ENCODE measurements around the gene DIMT1.
A peak's percentile ranks its signal among the peaks of the same experiment; 100 is the strongest.

DIMT1 gene

DNA sequence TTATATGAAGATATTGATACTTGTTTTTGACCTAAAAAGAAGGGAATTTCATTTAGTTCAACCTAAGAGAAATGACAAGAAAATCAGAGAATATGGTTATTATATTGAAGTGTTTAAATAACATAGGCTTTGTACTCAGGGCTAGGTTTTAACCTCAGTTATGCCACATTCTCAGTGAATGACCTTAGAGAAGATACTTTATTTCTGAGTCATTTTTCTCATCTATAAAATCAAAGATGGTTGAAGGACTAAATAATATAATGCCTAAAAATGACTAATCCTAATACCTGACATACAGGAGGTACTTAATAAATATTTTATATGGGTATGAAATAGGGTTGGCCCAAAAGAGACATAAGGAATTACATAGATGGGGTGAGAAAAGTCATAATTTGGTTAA lies 32.3 kb downstream of the DIMT1 start:
- DNase-seq: no peak

GRCh38 chr5:62369039-62369438 lies 34.7 kb downstream of the DIMT1 start:
- DNase-seq: no peak

GRCh38 chr5:62362701-62363100 lies 41.0 kb downstream of the DIMT1 start:
- peak in 7 of 56 donors; percentile 5 to 47 (median 13) for DNase-seq

DNA sequence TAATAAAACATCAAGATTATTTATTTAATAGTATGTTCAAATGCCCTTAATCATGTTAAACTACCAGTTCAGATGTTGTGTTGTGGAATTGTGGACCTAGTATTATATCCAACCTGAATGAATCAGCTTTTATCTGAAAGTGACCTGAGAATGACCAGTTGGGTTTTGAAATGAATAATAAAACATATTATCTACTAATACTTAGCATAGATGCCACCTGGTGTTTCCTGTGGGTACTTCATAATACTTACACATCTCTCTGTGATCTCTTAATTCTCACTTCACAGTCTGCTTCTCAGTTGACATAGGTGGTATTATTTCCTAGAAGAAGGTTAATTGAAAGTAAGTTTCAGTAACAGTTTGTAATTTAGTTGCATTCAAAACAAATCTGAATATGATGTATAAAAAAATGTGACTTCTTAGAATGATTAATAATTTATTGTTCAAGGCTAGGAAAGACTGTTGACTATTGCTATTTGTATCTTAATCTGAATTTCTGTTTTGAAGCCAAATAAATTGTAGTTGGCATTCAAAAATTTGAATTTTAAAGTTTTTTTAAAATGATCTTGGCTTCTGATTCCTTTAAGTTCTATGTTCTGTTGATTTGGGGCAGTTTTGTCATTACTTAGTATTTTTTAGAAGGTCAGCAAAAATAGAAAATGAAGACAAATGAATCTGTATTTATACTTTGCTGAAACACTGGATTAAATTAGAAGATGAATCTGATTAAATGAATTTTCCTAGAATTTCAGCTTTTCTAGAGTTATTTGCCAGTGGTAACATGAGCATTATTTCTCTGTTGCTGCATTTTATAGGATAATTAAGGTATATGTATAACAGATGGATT lies 49.5 kb downstream of the DIMT1 start:
- DNase-seq: peak in 1 of 56 donors; percentile 20

DNA sequence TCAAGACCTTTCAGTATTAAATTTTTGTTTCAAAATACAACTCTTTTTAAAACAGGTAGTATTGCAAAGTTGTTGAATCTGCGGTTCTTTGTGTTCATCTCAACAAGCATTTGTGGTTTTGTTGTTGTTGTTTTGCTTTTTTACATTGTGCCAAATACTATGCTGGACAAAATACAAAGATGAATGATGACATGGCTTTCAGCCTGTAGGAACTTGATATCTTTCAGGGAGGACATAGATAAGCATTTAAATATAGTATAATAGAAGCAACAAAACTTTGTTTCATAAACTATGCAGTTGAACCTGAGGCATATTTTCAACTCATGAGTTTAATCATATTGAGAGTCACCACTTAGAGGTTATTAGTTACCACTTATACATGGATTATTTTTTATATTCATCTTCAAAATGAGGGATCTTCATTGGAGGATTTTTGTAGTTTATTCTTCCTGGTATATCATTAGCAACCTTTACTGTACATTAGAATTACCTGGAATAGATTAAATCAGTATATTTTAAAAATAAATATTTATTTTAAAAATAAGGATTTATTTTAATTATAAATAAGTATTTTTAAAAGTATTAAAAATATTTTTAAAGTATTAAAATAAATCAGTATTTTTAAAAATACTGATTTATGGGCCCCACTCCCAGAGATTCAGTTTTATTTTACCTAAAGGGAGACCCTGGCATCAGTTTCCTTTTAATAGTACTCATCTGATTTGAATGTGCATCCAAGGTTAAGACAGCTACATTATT lies 54.8 kb downstream of the DIMT1 start:
- DNase-seq: no peak

DNA sequence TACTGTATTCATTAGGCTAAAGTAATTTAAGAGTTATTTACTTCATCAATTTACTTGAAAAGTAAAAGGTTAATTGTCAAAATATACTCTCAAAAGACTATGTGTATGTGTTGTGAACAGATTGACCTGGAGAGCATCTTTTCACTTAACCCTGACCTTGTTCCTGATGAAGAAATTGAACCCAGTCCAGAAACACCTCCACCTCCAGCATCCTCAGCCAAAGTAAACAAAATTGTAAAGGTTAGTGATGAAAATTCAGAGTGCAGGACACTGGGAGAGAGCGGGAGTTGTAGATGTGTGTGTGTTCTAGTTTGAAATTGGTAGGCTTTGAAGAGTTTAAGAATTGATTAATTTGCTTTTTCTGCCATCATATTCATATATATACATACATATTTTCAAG lies 55.8 kb downstream of the DIMT1 start:
- no peak for DNase-seq

DNA sequence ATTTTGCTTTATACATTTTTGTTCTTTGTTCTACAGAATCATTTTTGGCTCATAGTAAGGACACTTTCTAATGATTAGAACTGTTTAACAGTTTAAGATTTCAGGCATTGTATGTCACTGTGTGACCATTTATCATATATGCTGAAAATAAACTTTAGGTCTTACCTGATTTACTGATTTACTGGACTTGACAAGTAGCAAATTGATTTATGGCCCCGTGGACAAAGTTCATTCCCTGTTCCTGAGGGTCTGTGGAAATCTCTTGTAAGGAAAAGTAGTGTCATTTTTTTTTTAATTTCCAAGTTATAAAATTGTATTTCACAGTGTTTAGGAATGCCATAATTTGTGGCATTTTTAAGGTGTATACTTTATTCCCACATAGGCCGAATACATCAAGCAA lies 57.0 kb downstream of the DIMT1 start:
- DNase-seq: no peak

- no peak for DNase-seq
These were observed 60.3 kb downstream of the DIMT1 start for GRCh38 chr5:62343428-62343827.

GRCh38 chr5:62342476-62342837 lies 61.2 kb downstream of the DIMT1 start:
- DNase-seq: no peak

DNA sequence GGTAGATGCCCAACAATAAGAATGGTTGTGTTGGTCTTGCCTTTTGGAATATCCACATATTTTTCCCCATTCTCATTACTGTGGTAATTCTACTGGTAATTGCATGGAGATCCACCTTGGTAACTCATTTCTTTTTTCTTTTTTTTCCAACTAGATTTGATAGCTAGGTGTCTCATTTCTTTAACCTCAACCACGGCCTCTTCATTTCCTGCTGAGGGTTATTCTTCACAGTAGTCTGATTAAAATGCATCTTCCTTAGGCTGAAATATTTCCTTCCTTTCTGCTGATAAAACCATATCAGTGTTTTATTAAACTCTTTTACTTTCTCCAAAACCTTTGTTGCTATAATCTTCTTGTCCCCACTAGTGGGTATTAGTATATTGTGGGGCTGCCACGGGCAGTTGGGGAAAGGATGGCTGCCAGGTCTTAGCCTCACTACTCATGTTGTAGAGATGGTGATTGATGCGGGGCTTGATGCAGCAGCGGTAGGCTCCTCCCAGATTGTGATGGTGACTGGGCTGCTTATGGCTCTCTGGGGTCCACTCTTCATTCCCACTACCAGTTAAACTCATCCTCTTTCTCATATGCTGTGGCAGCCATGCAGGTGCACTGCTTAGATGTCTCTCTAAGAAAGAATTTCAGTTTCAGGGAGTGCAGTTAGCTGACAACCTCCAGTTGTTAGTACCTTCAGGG lies 61.8 kb downstream of the DIMT1 start:
- no peak for DNase-seq

DNA sequence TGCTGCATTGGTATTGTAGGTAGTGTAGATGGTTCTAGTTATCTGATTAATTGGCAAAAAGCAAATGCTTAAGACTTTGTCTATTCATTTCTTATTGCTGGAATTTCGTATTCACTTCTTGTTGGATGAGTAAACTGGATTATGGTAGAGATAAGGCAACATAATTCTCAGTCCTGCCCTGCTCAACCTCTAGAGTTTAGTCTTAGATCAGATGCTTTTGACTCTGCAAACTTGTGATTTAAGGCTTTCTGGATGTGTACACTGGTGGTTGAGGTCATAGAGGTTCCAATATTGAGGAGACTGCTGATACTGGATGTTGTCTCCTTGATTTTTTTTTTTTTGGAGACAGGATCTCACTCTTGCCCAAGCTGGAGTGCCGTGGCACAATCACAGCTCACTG lies 62.7 kb downstream of the DIMT1 start:
- DNase-seq: no peak

GRCh38 chr5:62340392-62340791 lies 63.3 kb downstream of the DIMT1 start:
- no peak for DNase-seq
